LNCAP (cell line): ENCODE data around the gene ARTN.

Source experiments
- TF ChIP-seq, protein P1 (sequence below): fragments of 450-650 bp; IDR thresholded peaks from 2 replicates; pipeline ENCODE4 v1.5.1; 2017; ENCODE audit warnings: mild to moderate bottlenecking

Gene ARTN

DNA sequence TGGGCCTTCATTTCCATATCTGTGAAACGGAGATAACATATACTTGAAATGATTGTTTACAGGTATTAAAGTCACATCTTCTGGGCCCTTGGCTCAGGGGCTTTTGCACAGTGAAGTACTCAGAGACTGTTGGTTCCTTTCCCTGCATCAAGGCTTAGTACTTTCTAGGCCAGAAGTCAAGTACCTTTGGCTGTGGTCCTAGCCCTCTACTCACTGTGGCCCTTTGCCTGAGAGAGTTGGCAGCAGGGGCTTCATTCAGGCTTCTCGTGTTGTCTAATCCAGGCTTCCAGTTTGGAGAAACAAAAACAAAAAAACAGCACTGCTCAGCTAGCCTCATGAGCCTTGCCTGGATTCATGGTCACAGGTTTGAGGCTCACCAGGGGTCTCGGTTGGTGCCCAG, 28.1 kb downstream of the ARTN start:
- TF ChIP-seq, protein P1, sequence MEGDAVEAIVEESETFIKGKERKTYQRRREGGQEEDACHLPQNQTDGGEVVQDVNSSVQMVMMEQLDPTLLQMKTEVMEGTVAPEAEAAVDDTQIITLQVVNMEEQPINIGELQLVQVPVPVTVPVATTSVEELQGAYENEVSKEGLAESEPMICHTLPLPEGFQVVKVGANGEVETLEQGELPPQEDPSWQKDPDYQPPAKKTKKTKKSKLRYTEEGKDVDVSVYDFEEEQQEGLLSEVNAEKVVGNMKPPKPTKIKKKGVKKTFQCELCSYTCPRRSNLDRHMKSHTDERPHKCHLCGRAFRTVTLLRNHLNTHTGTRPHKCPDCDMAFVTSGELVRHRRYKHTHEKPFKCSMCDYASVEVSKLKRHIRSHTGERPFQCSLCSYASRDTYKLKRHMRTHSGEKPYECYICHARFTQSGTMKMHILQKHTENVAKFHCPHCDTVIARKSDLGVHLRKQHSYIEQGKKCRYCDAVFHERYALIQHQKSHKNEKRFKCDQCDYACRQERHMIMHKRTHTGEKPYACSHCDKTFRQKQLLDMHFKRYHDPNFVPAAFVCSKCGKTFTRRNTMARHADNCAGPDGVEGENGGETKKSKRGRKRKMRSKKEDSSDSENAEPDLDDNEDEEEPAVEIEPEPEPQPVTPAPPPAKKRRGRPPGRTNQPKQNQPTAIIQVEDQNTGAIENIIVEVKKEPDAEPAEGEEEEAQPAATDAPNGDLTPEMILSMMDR: no peak

DNA sequence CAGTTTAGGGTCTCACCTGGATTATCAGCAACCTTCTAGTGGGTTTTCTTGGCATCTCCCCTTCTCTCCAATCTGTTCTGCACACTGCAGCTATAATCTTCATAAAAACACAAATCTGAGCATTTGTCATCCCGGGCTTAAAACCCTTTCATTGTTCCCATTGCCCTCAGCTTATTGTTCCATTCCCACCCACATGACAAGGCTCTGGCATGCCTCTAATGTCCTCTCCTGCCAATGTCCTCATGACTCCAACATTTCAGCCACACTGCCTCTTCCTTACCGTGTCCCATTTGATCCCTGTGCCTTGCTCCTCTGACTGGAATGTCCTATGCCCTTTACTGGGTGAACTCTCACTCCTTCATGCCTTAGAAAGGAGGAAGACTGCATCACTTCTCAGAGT, 28.7 kb downstream of the ARTN start:
- TF ChIP-seq, protein P1: no peak

DNA sequence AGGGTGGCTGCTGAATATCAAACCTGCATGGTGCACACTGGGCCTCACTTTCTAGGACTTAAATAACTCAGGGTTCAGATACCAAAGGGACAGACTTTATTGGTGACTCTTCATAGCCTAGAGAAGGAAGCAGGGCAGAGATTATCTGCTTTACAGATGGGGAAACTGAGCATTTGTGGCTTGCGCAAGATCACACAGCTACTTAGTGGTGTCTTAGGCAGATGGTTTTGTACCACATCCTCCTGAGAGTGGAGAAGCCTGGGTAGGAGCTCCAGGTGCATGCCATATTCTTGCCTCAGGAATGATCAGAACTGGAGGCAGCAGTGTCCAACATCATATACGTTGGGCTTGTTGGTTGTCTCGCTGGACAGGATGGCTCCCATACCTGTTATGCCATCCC, 29.4 kb downstream of the ARTN start:
- TF ChIP-seq, protein P1: no peak

DNA sequence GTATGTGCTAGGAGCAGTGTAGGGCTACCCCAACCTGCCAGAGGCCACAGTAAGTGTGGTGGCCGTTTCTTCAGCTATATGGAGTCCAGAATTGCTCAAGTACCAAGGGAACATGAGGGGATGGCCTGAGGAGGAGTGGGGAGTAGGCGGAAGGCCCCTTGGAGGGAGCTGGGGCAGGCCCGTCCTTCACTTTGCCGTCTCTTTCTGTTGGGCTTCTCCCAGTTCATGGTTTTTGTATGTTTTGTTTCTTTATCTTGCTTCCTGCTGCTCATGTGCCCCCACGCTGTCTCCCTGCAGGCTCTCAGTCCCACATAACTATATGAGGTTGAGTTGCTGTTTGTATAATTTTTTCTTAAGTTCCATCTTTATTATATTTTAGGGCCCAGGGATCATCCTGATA, 30.3 kb downstream of the ARTN start:
- TF ChIP-seq, protein P1: no peak

DNA sequence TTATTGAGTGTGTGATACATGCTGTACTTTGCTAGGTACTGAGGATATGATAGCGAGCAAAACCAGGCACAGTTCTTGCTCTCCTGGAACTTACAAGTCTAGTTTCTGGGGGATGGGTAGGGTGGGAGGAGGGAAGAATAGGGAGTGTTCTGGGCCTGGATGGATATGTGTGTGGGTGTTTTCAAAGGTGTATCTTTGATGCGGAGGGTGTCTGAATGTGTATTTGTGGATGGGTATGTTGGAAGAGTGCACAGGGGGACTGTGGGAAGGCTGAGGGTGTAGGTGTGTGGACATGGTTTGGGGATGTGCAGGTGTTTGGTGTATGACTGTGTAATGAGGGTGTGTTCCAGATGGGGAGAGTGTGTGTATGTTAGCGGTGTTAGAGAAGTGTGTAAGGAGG, 31.7 kb downstream of the ARTN start:
- TF ChIP-seq, protein P1: no peak

- TF ChIP-seq, protein P1: no peak
Observed at GRCh38 chr1:43968348-43968948, 34.8 kb downstream of the ARTN start.

- TF ChIP-seq, protein P1: no peak
Observed at GRCh38 chr1:43969416-43969745, 35.8 kb downstream of the ARTN start.
